CD4-positive, alpha-beta T cell treated with Interleukin-10 for 1 hour (primary cell): ENCODE data around the gene TSHZ2.
"Not testable (repeated sequence)": the region's sequence is repeated elsewhere in the genome, so short reads cannot be mapped to it uniquely, and the experiment has no call there.

Source experiments
- DNase-seq: peaks from one replicate; pipeline ENCODE4 v3.0.0-alpha.2; 2020

The TSHZ2 gene

DNA sequence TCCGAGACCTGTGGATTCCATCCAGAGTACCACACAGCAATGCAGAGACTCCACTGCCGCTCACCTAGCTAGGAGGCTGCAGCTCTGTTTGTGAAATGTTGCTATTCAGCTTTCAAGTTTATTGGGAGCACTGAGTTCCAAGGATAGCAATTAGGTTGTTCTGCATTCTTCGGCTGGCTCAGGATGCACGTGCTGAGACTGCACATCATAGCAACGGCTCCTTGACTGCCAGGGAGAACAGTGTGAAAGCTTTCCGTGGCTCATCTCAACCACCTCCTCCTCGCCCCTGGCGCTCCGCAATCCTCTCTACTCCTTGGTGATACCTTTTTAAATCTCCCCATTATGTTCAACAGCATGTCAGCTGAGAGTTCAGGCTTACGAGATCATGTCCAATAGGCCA lies 116.6 kb downstream of the TSHZ2 start:
- no peak for DNase-seq

DNA sequence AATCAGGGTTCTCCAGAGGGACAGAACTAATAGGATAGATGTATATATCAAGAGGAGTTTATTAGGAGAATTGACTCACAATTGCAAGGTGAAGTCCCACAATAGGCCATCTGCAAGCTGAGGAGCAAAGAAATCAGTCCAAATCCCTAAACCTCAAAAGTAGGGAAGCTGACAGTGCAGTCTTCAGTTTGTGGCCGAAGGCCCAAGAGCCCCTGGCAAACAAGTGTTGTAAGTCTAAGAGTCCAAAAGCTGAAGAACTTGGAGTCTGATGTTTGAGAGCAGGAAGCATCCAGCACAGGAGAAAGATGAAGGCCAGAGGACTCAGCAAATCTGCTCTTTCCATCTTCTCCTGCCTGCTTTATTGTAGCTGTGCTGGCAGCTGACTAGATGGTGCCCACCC lies 117.7 kb downstream of the TSHZ2 start:
- not testable (repeated sequence) for DNase-seq

DNA sequence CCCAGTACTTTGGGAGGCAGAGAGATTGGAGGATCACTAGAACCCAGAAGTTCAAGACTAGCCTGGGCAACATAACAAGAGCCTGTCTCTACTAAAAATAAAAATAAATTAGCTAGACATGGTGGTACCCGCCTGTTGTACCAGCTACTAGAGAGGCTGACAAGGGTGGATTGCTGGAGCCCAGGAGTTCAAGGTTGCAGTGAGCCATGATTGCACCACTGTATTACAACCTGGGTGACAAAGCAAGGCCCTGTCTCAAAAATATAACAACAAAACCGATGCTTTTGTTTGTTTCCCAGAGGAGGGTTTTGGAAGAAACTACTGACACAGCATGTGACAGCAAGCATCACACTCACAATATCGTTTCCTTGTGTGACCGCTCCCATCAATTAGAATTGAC lies 119.6 kb downstream of the TSHZ2 start:
- no peak for DNase-seq

DNA sequence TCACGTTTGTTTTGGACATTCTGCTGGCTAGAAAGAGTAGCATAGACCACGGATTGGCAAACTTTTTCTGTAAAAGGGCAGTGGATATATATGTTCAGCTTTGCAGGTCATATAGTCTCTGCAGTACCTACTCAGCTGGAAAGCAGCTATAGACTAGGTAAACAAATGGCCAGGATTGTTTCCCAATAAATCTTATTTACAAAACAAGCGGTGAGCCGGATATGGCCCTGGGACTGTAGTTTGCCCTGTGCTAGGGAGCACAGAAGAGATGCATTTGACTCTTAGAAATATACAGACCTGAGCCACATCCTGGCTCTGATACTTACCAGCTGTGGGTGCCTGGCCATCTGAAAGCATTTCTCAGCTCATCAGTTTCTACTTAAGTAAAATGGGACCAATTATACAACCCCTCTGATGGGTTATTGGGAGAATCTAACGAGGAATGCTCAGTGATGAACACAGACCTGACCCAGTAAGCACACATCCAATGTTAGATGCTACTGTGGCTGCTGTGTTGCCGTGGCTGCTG lies 120.7 kb downstream of the TSHZ2 start:
- no peak for DNase-seq

DNA sequence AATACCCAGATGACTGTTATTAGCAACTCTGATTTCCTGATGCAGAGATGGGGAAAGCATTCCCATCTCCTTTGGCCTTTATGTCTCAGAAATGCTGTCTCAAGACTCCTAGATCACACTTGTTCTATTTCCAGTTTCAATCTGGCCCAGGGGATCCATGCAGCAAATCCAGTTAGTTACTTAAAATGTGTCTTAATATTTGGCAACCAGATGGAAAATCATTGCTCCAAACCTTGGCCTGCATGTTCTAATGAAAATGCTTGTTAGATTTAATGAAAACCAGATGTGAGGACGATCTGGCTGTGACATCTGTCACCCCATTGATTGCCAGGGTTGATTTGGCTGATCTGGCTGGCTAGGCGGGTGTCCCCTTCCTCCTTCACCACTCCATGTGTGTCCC lies 125.2 kb downstream of the TSHZ2 start:
- DNase-seq, result no peak

DNA sequence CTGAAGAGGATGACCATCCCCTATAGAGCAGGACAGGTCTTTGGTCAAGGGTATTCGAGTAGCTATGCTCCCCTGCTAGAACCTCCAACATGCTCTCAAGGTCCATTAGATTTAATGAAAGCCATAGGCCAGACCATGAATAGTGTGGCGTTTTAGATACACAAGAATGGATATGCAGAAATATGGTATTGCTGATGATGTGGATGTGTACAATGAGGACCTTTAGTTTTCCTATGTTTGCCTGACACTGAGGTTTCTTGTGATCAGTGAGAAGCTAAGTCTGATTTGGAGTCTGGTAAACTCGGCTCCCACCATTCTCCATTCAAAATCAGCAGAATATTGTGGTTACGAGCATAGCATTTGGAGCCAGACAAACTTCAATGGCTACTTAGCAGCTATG lies 125.6 kb downstream of the TSHZ2 start:
- DNase-seq, result no peak

DNA sequence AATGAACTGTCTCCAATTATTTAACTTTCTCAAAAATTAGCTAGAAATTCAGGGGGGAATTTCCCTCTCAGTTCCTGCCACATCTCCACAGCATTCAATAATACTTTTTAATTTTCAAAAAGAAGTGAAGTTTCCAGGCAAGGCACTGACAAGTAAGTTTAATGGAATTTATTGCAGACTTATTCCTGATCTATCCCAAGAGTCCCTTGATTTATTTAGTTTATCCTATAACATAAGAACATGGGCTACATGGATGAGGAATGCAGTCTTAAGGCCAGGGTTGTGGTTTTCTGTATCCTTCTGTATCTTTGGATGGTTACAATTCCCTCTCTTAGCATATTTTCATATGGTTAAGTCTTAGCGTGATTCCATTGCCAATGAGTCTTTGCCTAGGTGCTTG lies 126.5 kb downstream of the TSHZ2 start:
- DNase-seq, result no peak

DNA sequence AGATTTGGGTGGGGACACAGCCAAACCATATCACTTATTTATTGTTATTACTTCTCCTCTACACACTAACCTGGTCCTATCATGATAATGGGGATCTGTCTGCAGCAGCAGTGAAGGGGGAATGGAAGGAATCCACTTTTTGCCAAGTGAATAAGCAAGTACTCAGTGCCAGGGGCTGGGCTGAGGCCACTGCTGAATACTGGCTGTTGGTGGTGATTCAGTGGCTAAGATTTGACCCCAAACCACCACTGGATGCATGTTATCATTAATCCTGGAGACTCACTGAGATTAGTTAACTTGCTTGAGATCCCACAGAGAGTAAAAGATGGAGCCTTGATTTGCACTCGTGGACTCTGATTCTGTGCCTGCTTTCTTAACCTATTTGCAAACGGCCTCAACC lies 127.7 kb downstream of the TSHZ2 start:
- no peak for DNase-seq

DNA sequence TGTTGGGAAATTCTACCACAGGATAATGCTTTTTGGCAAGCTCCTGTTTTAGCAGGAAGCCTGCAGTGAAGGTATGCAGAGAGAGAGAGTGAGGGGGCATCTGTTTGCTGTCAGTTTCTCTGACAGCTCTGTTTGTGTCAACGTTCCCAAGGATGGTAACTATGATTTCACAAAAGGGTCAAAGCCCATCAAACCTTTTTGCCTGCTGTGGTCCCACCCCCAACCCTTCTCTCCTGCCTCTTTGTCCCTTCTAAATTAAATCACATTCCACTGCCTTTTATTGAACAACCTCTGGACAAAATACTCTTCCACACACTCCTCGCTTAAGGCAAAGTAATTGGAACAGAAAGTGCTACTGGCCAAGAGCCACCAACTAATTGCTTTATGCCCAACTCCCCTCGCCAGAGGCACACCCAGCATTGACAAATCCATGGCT lies 128.3 kb downstream of the TSHZ2 start:
- DNase-seq, result no peak

DNA sequence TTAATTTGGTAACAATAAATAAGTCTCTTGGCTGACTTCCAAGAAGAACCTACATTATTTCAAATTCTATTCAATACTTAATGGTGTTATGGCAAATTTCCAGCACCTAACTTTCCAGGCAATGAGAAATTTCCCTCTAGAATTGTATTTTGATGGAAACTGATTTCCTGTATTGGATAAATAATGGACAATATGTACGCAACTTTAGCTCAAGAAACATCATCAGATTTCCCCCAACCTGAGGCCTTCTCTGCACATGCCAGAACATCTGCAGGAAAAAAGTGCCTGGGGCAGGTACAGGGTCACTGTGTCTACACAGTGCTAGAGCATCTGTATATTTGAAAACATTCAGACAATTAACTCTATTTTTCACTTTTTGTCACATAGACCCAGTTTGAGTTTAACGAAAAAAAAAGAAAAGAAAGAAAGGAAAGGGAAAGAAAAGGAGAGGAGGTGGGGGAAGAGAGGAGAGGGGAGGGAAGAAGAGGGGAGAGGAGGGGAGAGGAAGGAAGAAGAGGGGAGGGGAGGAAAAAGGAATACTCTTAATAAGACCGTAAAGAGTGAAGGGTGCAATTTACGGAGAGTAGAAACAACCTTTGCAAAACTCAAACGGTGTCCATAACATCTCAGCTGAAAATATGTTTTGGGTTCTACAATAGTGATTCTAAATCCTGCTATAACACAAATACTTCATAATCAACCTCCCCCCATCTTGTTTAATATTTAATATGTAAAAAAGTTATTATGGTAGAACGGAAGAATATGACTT lies 130.0 kb downstream of the TSHZ2 start:
- no peak for DNase-seq

DNA sequence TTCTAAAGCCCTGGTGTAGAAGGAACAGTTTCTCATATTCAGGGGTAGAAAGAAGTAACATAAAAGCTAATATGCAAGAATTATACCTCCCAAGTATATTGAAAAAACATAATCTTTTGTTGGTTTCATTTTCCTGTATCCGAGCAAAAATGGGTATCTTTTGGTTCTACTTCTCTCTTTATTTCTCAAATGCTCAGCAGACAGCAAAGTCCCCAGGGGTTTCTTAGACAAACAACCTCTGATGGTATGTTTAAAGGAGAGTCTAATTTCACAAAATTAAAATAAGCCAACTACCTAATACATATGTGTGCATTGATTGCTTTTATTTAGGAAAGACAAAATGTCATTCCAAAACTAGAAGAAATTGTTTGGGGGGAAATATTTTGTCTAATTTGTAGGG lies 131.0 kb downstream of the TSHZ2 start:
- DNase-seq, result no peak

DNA sequence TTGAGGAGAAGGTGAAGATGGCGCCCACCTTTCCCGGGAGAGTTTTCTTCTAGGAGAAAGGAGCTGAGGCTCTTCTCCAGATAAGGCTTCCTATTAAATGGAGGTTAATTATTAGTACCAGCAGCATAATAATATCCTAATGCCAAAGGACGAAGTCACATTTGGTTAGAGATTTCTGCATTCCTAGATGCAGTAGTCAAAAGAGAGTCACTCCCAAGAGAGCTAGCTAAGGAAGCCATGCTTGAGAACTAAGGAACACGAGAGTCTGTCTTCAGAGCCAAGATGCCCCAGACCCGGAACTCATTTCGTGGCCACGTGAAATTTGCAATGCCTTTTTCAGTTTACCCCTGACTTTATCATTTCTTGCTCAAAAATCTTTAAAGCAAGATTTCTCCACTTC lies 132.7 kb downstream of the TSHZ2 start:
- DNase-seq, result no peak

DNA sequence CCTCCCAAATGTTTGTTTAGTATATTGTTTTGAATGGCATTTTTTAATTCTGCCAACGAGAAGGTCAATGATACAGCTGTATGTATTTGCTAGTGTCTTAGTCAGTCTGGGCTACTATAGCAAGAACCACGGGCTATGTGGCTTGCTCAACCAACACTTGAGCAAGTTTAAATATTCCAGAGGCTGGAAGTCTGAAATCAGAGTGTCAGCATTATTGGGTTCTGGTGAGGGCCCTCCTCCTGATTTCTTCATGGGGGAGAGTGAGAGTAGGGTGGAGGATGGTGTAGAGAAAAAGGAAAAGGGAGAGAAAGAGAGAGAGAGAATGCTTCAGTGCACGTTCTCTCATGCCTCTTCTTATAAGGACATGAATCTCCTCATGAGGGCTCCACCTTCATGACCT lies 144.6 kb downstream of the TSHZ2 start:
- no peak for DNase-seq

DNA sequence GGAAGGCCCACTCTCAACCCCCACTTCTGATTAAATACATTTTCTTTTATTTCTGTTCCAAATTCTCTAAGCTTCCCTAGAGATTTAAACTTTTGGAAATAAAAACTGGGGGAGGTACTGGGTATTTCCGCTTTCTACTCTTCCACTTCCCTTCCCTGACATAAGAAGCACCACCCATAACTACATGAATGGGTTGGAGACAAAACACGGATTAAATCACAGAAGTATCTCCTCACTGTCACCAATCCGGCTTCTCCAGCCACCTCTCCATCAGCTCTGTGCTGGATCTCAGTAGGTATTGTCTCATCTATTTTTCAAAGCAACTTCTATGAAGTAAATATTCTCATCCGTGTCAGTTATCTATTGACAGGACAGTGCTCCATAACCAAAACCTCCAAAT lies 150.7 kb downstream of the TSHZ2 start:
- no peak for DNase-seq

DNA sequence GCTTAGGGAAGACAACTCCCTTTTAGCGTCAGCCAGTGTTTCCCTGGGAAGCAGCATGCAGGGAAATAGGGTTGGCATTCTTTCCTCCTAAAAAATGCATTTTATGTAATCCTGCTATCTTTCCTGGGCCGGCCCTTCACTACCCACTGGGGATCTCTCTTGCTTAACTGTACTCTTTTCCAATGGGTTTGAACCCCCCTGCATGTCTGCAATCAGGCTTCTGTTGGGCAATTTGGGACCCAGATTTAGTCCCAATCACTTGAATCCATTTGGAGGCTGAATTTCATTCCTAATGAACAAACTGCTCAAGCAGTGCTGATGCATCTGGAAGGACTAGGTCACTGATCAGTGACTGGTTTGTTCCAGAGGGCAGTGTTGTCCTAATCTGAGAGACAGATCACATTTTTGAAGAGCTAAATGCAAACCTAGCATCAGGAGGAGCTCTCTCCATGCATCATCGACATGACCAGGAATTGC lies 152.0 kb downstream of the TSHZ2 start:
- no peak for DNase-seq

DNA sequence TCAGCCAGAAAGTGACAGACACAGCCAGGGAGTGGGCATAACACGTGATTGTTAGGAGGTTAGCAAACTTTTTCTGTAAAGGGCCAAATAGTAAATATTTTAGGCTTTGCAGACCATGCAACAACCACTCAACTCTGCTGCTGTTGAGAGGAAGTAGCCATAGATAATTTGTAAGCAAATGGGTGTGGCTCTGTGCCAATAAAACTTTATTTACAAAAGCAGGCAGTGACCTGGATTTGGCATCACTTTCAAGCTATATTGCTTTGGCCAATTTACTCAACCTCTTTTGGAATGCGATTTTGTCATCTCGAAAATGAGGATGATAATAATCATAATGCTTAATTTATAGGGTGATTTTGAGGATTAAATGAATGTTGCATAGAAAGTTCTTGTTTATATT lies 152.6 kb downstream of the TSHZ2 start:
- DNase-seq, result no peak

DNA sequence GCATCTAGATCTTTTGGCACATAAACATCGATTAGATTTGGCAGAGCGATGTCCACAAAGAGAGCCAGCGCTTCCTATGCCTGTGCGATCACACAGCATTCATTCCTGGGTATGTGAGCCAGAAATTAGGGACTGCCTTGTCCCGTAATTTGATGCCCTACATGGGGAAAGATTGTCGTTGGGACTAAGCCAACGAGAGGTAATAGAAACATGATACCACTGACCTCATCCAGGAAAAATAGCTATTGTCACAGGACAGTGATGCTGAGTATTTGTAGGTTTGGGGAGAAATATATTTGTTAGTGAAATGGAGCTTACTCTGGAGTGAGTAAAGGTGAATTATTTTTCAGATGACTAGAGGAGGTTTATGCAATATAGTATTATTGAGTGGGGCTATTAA lies 154.0 kb downstream of the TSHZ2 start:
- DNase-seq, result no peak

DNA sequence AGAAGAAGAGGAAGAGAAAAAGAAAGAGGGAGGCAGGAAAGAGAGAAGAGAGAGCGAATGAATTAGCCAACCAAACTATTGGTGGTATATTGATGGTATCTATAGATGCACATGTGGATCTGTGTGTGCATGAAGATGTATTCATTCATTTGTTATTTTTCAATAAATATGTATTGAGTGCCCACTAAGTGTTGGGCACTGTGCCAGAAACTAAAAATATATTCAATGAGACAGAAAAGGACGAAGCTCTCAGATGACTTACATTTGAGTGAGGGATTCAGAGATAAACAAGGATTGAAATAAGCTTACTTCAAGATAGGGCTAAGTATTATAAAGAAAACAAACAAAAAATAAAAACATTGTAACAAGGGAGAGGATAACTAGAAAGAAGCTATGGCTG lies 154.9 kb downstream of the TSHZ2 start:
- DNase-seq, result no peak

DNA sequence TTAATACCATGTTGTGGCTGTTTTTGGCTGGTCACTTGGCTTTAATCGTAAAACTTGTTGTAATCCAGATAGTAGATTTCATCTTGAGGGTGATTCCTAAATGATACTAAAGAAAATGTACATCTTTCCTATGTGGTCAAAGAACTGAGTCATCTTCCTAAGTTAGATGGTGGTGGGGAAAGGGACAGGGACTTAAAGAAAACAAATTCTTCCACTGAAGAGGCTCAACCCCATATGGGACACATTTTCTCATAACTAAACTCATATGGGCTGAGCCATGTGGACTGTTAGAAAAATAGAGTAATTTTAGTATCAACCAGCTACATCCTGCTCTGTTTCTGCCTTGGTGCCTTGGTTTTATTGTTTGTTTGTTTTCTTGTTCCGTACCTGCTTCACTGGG lies 155.8 kb downstream of the TSHZ2 start:
- DNase-seq, result no peak

DNA sequence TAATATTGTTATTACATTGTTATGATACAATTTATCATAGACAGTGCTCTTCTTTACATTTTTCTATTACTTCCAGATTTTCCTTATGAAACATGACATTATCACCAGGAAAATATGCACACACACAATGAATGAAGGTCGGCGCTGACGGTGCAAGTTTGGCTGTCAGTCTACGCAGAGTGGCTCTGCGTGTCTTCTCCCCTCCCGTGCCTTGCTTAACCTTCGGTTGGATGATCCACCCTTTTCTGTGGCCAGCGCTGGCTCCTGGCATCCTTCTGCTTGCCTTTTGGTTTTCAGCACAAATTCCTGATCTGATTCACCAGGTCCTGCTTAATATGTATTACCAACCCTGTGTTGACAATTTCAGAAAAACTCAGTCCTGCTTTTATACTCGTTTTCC lies 157.4 kb downstream of the TSHZ2 start:
- DNase-seq, result no peak

DNA sequence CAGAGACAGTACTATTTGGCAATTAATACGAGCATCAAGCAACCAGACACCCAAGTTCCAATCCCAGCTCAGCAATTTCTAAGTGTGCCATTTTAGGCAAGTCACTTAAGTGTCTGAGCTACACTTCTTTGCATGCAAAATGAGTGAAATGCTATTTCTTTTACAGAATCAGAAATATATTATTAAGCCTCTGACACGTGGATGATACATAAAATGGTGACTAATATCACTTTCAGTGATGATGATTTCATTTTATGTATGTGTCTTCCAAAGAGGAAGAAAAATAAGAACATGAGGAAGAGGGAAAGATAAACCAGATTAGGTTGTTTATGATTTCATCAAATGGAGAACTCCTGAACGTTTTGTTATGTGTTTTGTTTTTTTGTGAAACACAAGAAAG lies 158.6 kb downstream of the TSHZ2 start:
- DNase-seq, result no peak

DNA sequence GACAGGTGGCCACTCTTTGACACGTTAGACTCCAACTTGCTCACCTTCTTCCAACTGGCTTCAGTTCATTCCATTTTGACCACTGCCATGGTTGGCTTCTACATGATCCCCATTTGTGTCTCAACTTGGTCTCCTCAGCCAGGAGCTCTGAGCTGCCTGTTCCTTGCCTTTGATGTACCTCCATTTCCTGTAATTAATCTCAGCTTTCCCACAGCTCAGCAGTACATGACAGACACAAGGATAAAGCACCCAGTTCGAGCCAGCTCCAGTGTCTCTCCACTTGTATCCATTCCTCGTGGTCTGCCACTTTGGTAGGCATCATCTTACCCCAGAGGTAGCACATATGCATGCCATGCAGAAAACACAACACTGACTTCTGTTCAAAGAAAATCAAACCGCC lies 161.0 kb downstream of the TSHZ2 start:
- no peak for DNase-seq

DNA sequence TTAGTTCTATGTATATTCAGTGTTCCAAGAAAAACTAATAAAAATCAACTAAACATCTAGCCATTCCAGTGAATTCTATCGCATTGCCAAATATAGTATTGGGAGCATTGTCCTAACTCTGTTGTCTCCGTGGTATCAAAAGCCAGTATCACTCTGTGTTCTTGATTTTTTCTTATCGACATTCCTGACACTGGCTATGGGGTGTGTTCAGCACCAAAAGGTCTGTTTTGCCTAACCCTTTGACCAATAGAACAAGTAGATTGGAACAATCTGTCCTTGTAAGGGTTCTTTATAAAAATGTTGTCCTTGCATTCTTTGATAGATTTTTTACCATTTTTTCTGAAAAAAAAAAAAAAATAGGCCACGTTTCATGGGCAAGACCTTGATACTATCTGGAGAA lies 161.5 kb downstream of the TSHZ2 start:
- DNase-seq, result no peak

DNA sequence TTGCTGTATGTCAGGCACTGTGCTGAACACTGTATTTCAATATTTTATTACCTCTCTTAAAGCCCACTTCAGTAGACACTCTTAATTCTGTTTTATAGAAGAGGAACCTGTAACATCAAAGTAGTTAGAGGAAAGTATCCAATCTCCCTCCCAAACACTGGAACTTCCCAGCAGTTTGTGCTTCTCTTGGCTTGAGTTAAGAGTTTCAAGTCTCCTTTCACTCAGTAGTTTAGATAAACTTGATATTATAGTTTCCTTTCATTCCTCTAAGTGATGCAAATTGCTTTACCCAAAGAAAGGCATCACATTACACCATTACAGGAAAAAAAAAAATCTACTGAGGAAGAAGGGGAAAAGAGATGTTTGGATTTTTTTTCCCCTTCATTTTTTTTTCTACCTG lies 164.3 kb downstream of the TSHZ2 start:
- no peak for DNase-seq
